Frontal cortex (tissue), 4 donors: ENCODE data around the gene GPR132. TPM values are rescaled to one million over a fixed set of nuclear protein-coding genes. Genes with fewer than 3 reads are reported as not detected.
"Not testable (repeated sequence)": the region's sequence is repeated elsewhere in the genome, so short reads cannot be mapped to it uniquely, and the experiment has no call there.

ENCODE experiments used
- DNase-seq, 2 donors: peaks; one replicate each; pipeline ENCODE4 v3.0.0; 2012; ENCODE audit warnings: low spot score in 2 of 2
- FAIRE-seq: peaks from 2 replicates; lab custom pipeline; 2012; peaks lifted over from hg19 to GRCh38; lab: Jason Lieb, UNC
- total RNA-seq: library from RNA; depleted of rRNA; stranded (reverse); fragments of >200 nt; gene quantifications from one replicate; pipeline ENCODE4 v1.2.3, GENCODE V29; 2014
- donor health status: control.
- donor health status: control.
- donor health status: control.

Gene GPR132
- total RNA-seq, 1 donor from 2014 or later, result 1.2 TPM

DNA sequence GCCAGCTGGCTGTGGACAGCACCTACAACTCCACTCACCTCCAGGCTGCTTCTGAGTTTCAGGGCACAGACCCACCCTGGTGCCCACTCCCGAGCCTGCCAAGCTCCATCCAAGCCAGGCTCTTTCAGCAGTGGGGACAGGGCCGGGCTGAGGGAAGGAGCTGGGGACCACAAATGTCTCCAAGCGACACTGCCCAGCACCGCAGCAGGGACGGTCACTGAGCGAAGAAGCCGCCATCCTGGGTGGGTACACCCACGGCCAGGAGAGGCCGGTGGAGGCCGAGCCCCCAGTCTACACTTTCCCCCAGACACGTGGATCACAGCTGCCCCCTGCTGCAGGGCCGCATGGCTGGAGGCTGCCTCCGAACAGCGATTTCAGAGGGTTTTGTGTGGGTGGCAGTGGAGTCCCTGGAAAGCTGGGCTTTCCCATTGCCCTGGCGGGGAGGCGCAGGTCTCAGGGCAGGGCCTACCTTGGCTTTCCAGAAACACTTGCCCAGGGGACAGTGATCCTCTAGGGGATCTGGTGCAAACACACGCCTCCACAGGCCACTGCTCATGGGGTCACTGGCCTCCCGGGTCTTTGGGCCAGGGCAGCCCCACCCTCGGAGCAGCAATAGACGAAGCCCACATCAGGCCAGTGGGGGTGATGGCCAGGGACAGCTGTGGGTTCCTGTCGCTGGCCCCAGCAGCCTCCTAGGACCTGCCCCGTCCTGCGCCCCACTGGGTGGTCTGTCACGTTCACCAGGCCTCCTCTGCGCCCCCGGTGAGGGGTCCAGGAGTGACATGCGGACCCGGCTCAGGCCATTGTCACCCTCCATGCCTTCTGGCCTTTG is 1.2 kb upstream of the GPR132 start:
- DNase-seq, result no peak

DNA sequence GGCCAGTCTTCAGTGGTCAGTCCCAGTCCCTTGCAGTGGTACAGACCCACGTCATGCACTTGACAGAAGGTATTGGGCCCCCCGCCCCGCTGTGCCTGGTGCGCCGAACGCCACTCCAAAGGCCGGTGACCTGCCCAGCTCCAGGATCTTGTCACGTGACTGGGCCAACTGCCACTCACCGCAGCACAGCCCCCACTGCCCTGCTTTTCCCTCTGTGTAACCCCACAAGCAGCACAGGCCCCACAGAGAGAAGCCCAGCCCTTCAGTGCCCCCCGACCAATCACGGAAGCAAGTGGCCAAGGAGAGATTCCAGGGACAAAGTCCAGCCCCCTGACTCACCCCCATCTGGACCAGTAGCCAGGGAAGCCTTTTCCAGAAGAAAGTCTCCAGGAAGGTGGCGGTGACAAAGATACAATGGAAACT is 498 bp downstream of the GPR132 start:
- no peak for DNase-seq
- no peak for FAIRE-seq

More for the DNA sequence above, 1.2 kb upstream of the GPR132 start:
- no peak for FAIRE-seq

DNA sequence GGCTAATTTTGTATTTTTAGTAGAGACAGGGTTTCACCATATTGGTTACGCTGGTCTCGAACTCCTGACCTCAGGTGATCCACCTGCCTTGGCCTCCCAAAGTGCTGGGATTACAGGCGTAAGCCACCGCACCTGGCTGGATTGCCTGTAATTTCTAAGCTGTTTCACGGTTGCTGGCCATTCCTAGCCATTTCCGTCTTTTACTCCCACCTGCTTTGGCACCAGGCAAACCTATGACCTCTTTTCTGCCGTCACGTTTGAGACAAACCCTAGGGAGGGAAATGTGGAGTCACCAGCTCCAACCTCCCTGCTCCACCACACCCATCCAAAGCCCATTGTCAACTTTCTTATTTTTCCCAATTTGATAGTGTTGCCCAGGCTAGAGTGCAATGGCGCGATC is 1.2 kb downstream of the GPR132 start:
- FAIRE-seq, result no peak

DNA sequence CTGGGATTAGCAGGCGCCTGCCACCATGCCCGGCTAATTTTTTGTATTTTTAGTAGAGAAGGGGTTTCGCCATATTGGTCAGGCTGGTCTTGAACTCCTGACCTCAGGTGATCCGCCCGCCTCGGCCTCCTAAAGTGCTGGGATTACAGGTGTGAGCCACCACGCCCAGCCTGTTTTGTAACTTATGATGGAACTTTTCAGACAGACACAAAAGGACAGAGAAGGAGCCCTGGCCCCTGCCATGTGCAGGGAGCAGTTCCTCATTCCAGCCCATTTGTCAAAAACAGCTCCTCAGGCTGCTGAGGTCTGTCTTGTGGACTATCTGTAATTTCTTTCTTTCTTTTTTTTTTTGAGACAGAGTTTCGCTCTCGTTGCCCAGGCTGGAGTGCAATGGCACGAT is 1.7 kb downstream of the GPR132 start:
- not testable (repeated sequence) for FAIRE-seq, DNase-seq

More for the DNA sequence above, 1.2 kb downstream of the GPR132 start:
- DNase-seq, result no peak

DNA sequence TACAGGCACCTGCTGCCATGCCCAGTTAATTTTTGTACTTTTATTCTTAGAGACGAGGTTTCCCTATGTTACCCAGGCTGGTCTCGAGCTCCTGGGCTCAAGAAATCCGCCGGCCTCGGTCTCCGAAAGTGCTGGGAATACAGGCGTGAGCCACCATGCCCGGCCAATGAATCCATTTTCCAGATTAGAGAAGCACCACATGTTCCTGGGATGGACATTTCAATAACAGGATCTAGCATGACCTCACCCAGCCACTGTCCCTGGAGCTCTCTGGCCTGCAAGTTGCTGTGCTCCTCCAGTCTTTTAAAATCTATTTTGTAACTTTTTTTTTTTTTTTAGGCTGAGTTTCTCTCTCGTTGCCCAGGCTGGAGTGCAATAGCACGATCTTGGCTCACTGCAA is 2.2 kb downstream of the GPR132 start:
- DNase-seq, result no peak
- no peak for FAIRE-seq

DNA sequence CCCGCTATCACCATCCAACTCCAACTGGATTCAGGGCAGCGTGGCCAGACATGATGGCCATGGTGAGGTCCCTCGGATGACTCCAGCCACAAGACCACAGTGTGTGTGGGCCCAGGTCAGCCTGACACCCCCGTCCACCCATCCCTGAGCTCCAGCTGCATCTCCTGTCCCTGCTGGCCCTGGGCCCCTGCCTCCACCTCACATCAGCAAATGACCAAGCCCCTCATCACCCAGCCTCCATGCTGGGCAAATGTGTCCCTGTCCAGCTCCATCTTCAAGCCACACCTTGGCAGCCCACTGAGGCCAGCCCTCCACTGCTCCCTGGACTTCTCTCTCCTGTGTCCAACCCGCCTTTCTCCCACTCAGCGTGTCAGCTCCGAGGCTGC is 3.2 kb downstream of the GPR132 start:
- DNase-seq (no peak), FAIRE-seq (no peak)

DNA sequence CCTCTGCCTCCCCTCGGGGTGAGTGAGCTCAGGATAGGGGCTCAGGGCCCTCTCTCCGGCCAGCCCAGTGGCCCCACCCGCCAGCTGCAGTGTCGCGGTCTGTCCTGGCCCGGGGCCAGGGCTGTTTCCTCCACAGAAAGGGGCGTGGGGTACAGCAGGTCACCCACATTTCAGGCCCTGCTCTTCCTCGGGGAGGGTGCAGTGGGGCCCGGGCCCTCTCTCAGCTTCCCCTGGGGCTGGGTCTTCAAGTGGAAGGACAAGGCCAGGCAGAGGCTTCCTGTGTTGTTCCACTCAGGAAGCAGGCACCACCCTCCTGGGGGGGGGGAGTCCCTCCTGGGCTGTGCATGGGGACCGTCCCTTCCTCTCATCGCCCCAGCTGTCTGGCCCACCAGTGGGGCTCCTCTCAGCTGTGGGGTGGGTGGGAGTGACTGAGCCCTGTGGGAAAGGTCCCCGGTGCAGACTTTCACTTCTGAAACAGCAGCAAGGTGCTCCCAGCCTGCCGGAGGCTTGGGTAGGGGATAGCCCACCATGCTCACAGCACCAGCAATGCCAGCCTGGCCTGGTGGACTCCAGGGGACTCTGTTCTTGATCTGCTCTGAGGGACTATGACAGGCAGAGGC is 3.7 kb downstream of the GPR132 start:
- DNase-seq, result no peak

DNA sequence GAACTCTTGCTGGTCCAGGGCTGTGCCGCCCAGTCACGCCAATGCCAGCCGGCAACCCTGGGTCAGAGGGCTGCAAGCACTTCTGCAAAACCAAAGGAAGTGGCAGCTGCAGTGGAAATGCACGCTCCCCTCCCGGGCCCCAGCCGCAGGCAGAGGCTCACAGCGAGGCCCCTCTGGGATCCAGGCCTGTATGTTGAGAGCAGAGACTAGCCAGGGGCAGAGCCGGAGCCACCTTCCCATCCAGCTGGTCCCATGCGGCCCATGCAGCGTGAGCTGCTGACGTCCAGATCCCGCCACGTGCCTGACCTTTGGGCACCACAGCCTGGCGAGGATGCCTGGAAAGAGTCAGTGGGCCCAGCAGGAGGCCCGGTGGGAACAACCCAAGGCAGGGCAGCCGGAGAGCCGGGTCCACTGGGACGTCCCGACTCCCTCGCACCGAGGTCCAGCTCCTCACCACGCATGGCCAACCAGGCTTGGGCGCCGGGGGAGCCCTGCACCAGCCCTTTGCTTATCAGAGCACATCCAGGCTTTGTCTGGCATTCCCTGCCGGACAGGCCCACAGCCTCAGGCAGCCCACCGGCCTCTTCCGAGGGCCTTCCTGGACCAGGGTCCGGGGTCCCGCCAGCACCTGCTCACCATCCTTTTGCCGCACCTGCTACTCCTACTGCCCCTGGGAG is 4.3 kb downstream of the GPR132 start:
- FAIRE-seq (no peak), DNase-seq (no peak)

More for the DNA sequence above, 3.7 kb downstream of the GPR132 start:
- FAIRE-seq, result no peak

DNA sequence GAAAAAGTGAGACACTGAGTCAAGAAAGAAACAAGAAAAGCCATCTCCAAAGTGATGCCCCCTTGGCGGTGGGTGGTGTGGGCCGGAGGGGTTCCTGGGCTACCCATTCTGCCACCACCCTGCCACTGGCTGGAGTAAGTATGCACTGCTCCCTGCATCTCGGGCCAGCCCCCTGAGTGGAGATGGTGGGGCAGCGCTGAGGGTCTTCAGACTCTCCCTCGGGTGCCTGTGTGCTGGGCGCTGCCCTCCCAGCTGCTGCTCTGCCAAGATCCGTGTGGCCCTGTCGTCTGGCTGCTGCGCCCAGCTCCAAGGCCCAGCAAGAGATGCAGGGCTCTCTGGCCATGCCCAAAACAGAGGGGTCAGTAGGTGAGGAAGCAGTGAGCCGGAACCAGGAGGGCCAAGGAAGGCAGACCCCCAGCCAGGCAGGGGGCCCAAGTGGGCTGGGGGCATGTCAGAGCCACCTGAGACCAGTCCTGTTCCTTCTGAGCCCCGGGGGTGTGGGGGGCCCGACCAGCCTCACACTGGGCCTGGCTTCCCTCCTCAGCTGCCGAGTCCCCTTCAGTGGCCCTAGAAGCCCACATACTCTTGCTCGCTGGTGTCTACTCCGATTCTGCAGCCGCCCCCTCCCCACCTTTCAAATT is 5.2 kb downstream of the GPR132 start:
- FAIRE-seq (no peak), DNase-seq (no peak)

DNA sequence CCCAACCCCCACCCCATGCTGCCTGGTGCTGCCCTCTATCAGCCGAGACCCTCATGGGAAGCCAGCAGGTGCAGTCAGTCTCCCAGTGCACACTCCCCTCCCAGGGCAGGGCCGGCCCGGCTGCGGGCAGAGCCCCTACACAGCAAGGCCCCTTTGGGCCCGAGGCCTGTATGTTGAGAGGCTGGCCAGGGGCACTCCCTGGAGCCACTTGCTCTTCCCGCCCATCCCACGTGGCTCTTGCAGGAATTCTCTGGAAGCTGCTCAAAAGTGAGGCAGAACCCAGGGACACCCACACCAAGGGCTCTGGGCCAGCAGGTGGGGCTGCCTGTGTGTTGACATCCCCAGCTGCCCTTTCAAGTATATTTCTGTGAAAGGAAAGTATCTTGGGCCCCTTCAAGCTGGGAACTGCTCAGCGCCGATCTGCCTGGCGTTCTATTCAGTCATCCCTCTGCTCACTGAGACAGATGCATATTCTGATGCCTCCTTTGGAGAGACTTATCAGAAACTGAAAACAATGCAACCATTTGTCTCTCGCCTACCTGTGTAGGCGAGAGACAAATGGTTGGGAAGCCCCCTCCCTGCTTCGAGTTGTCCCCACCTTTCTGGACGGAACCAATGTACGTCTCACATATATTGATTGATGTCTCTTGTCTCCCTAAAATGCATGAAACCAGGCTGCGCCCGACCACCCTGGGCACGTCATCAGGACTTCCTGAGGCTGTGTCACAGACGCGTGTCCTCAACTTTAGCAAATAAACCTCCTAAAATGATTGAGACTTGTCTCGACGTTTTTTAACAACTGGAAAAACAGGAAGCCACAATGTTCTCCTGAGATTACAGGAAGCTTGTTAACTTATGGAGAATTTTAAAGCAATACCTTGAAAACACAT is 6.0 kb downstream of the GPR132 start:
- DNase-seq, result no peak
- FAIRE-seq, result no peak

DNA sequence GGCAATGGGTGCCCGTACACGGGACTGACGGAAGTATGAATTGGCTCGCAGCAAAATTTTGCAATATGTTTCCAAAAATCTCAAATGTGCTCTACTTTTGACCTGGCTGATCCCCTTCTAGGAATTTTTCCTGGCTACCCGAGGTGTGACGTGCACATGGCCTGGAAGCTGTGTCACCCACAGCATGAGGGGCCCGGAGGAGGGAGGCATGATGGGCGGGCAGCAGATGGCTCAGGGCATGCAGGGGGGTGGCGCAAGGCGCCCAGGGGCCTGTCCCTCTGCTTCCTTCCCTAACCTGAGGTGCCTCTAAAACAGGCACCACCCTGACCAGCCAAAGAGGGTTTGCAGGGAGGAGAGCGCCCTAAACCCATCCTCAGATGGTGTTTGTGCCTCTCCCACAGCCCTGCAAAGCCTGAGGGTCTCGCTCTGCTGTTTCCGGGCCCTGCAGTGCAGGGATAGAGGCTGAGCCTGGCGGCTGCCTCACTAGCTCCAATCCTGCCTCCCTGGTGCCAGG is 6.7 kb downstream of the GPR132 start:
- DNase-seq, result no peak

DNA sequence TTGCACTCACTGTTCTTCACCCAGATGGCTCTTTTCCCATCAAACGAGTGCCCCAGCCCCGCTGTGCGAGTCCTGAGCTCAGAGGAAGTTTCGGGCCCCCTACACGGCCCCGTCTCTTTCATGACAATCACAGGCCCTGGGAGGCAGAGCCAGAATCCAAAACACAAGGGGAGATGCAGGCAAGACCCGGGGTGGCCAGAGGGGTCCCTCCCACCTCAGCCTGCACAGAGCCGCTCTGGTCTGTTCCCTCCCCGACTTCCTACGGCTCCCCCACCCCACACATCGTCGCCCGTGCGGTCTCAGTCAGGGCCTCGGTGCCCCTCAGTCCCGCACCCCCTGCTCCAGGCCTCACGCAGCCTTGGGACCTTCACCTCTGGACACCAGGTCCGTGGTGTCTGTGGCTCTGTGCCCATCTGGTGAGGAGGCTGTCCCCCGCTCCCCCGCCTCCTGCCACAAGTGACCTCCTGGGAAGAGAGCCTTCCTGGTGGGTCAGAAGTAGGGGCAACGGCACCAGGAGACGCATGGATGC is 8.9 kb downstream of the GPR132 start:
- FAIRE-seq, result no peak
- no peak for DNase-seq

More for the DNA sequence above, 6.7 kb downstream of the GPR132 start:
- no peak for FAIRE-seq

DNA sequence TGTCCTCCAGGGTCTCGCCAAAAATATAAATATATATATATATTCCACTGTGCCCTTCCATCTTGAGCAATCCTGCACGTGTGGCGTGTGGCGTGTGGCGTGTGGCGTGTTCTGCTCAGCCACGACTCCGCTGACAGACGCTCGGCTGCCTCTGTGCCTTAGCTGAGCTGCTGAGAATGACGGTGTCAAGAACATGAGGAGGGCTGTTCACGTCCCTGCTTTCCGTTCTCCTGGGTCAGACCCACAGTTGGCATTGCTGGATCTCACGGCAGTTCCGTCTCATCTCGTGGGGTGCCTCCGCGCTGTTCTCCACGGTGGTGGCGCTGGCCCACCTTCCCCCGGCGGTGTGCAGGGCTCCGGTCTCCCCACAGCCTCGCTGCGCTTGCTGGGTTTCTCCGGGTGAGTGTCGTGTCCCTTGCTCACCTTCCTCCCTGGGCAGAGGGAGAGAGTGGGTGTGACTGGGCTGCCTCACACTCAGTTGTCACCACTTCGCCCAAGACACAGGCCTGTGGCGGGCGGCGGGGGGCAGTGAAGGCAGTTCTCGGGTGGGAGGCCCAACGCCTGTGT is 9.4 kb downstream of the GPR132 start:
- no peak for FAIRE-seq
- DNase-seq, result no peak

DNA sequence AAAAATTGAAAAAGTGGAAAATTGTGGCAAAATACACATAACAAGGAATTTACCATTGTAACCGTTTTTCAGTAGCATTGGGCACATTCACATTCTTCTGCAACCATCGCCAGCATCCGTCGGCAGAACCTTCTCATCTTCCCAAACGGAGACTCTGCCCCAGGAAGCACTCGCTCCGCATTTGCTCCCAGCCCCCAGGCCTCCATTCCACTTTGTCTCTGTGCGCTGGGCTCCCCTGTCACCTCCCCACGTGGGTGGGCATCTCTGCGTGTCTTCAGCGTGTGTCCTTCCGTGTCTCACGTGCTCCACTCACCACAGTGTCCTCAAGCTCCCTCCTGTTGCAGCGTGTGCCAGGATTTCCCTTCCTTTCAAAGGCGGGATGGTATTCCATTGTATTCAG is 9.9 kb downstream of the GPR132 start:
- FAIRE-seq (no peak), DNase-seq (no peak)

DNA sequence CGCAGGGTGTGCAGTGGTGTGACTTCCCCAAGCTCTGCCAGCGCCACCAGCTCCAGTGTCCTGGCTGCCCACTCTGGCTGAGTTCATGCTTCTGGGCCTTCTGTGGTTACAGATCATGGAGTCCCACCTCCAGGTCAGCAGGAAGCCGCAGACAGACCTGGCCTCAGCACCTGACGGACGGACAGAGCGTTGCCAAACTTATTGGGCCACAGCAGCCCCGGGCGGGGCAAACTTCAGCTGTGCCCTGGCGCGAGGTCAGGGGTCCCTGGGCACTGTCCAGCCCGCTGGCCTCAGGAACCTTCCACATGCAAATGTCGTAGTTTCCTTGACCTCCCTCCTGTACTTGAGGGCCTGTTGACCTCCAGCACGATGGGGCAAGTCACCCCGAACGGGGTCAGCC is 11.2 kb downstream of the GPR132 start:
- no peak for DNase-seq
- FAIRE-seq, result no peak

DNA sequence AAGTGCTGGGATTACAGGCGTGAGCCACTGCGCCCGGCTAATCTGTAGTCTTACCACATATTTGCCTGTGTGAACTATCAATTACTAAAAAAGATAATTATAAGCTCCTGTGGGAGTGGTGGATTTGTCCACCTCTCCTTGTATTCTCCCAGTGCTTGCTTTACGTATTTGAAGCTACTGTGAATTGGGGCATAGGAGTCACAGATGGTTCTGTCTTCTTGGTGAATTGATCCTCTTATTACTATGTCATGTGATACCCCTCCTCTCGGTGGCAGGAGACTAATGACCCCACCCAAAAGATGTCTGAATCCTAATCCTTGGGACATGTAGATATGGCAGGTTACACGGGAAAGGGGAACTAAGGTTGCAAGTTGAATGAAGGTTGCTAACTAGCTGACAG is 11.8 kb downstream of the GPR132 start:
- no peak for DNase-seq
- FAIRE-seq, result no peak

DNA sequence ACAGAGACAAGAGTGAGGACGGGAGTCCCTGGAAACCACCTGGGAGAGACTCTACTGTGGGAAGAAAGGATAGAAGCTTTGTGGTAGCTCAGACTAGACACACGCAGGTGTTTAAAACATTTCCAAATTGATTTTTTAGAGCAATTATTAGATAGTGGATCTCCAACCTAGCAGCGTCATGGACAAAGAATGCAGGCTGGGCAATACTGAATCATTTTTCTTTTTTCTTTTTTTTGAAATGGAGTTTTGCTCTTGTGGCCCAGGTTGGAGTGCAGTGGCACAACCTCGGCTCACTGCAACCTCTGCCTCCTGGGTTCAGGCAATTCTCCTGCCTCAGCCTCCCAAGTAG is 13.1 kb downstream of the GPR132 start:
- FAIRE-seq, result no peak
- no peak for DNase-seq

DNA sequence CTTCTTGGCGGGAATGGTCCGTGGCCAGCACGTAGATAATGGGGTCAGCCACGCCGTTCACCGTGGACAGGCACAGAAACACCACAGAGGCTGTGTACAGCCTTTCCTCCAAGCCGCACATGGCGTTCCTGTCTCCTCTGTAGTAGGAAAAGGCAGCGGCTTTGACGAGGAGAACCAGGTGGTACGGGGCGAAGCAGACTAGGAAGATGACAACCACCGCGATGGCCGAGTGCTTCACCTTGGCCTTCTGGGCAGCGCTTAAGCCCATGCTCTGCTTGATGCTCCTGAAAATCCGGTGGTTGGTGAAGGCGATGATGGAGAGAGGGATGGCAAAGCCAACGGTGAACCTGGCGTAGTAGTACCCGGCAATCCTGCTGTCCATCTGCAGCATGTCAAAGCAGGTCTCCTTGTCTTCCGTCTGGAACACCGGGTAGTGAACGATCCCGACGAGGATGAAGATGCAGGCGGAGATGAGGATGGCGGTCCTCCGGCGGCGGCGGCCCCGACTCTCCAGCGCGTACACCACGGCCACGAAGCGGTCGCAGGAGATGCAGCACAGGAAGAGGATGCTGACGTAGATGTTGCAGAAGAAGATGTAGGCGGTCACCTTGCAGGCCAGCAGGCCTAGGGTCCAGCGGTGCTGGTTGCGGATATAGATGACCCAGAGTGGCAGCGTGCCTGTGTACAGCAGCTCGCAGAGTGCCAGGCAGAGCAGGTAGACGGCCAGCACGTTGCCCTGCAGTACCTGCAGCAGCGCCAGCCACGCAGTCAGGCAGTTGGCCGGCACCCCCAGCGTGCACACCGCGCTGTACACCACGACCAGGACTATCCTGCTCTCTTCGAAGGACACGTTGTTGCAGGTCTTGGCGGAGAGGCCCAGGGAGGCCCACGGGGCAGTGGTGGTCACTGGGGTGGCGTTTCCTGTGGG is 13.8 kb downstream of the GPR132 start:
- DNase-seq, result no peak
- FAIRE-seq, result no peak
